SK-N-SH treated with all-trans-retinoic acid at 6 μM for 48 hours (cell line): ENCODE results near the gene BEGAIN.

ENCODE experiments used
- ARNTL ChIP-seq: fragments of 450-650 bp; formaldehyde crosslinking; IDR thresholded peaks from 2 replicates; pipeline ENCODE4 v1.5.0; 2020; ENCODE audit warnings: low read depth, mild to moderate bottlenecking, moderate library complexity, borderline replicate concordance
- GLIS3 ChIP-seq: fragments of 250-450 bp; sonication (Bioruptor Pico); IDR thresholded peaks from 2 replicates; pipeline ENCODE4 v1.5.0; 2020; ENCODE audit warnings: mild to moderate bottlenecking, moderate library complexity
- OSR1 ChIP-seq: fragments of 250-450 bp; sonication (Bioruptor Pico); IDR thresholded peaks from 2 replicates; pipeline ENCODE4 v1.8.0; 2022; ENCODE audit warnings: moderate library complexity, mild to moderate bottlenecking, inconsistent platforms
- PPARA ChIP-seq: fragments of 250-450 bp; sonication (Bioruptor Pico); IDR thresholded peaks from 2 replicates; pipeline ENCODE4 v1.5.0; 2020; ENCODE audit warnings: mild to moderate bottlenecking, borderline replicate concordance
- SNAI2 ChIP-seq: fragments of 250-450 bp; sonication (Bioruptor Pico); IDR thresholded peaks from 2 replicates; pipeline ENCODE4 v1.5.0; 2020; ENCODE audit warnings: mild to moderate bottlenecking, moderate library complexity
- TCF4 ChIP-seq: fragments of 250-450 bp; sonication (Bioruptor Pico); IDR thresholded peaks from 2 replicates; pipeline ENCODE4 v1.8.0; 2021; ENCODE audit warnings: mild to moderate bottlenecking, moderate library complexity, borderline replicate concordance
- ZNF70 ChIP-seq: fragments of 450-650 bp; formaldehyde crosslinking; IDR thresholded peaks from 2 replicates; pipeline ENCODE4 v1.5.0; 2020; ENCODE audit warnings: mild to moderate bottlenecking, moderate library complexity
- ZNF8 ChIP-seq: fragments of 450-650 bp; formaldehyde crosslinking; IDR thresholded peaks from 2 replicates; pipeline ENCODE4 v1.5.0; 2020; ENCODE audit warnings: mild to moderate bottlenecking, moderate library complexity
- TF ChIP-seq, protein P1 (sequence below): fragments of 250-450 bp; sonication (Bioruptor Pico); IDR thresholded peaks from 2 replicates; pipeline ENCODE4 v1.8.0; 2020; ENCODE audit warnings: mild to moderate bottlenecking, moderate library complexity, borderline replicate concordance
- TF ChIP-seq, protein P2 (sequence below): fragments of 250-450 bp; sonication (Bioruptor Pico); IDR thresholded peaks from 2 replicates; pipeline ENCODE4 v1.5.1; 2020; ENCODE audit warnings: low read depth, mild to moderate bottlenecking, moderate library complexity
- TF ChIP-seq, protein P3 (sequence below): fragments of 250-450 bp; sonication (Bioruptor Pico); IDR thresholded peaks from 2 replicates; pipeline ENCODE4 v1.5.1; 2021; ENCODE audit warnings: mild to moderate bottlenecking, moderate library complexity

DNA sequence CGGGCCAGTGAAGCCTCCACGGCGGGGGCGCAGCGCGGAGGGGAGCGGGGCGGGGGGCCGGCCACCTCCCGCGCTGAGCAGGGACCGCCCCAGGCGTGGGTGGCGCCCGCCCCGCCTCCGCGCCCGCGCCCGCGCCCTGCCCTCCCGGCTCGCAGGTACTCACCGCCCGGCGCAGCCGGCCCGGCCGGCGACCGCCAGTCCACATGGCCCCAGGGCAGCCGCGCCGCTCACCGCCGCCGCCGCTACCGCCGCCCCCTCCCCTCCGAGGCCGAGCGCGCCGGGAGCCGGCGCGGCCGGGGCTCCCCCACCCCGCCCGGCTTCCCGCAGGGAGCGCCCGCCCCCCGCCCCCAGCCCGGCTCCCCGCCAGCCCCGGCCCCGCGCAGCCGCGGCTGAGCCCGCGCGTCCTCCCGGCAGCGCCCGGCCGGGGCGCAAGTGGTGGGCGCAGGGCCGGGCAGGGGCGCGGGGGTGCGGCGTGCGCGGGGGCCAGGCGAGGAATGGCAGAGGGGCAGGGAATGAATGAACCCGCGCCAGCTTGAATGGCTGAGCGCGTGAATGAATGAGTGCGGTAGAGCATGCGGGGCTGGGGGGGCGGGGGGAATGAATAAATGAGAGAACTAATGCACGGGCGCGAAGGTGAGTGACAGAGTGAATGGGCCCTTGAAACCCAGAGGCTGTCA, at the start of gene BEGAIN:
- TF ChIP-seq GLIS3, result no peak
- TF ChIP-seq TCF4 (CRISPR knock-in tag), result no peak
- TF ChIP-seq, protein P1, sequence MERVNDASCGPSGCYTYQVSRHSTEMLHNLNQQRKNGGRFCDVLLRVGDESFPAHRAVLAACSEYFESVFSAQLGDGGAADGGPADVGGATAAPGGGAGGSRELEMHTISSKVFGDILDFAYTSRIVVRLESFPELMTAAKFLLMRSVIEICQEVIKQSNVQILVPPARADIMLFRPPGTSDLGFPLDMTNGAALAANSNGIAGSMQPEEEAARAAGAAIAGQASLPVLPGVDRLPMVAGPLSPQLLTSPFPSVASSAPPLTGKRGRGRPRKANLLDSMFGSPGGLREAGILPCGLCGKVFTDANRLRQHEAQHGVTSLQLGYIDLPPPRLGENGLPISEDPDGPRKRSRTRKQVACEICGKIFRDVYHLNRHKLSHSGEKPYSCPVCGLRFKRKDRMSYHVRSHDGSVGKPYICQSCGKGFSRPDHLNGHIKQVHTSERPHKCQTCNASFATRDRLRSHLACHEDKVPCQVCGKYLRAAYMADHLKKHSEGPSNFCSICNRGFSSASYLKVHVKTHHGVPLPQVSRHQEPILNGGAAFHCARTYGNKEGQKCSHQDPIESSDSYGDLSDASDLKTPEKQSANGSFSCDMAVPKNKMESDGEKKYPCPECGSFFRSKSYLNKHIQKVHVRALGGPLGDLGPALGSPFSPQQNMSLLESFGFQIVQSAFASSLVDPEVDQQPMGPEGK (CRISPR knock-in tag), result no peak
- TF ChIP-seq, protein P2, sequence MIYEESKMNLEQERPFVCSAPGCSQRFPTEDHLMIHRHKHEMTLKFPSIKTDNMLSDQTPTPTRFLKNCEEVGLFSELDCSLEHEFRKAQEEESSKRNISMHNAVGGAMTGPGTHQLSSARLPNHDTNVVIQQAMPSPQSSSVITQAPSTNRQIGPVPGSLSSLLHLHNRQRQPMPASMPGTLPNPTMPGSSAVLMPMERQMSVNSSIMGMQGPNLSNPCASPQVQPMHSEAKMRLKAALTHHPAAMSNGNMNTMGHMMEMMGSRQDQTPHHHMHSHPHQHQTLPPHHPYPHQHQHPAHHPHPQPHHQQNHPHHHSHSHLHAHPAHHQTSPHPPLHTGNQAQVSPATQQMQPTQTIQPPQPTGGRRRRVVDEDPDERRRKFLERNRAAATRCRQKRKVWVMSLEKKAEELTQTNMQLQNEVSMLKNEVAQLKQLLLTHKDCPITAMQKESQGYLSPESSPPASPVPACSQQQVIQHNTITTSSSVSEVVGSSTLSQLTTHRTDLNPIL, result no peak
- TF ChIP-seq ARNTL (CRISPR knock-in tag), result no peak
- no peak for TF ChIP-seq OSR1
- TF ChIP-seq ZNF70 (CRISPR knock-in tag), result no peak
- no peak for TF ChIP-seq PPARA (CRISPR knock-in tag)
- no peak for TF ChIP-seq SNAI2 (CRISPR knock-in tag)
- TF ChIP-seq, protein P3, sequence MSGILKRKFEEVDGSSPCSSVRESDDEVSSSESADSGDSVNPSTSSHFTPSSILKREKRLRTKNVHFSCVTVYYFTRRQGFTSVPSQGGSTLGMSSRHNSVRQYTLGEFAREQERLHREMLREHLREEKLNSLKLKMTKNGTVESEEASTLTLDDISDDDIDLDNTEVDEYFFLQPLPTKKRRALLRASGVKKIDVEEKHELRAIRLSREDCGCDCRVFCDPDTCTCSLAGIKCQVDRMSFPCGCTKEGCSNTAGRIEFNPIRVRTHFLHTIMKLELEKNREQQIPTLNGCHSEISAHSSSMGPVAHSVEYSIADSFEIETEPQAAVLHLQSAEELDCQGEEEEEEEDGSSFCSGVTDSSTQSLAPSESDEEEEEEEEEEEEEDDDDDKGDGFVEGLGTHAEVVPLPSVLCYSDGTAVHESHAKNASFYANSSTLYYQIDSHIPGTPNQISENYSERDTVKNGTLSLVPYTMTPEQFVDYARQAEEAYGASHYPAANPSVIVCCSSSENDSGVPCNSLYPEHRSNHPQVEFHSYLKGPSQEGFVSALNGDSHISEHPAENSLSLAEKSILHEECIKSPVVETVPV (CRISPR knock-in tag), result no peak
- no peak for TF ChIP-seq ZNF8 (CRISPR knock-in tag)
